Activated B cell treated with CpG ODN at 0.5 μM for 24 hours (primary cell): ENCODE data around the gene DAPK2. TPM values are rescaled to one million over a fixed set of nuclear protein-coding genes. Genes with fewer than 3 reads are reported as not detected.

Experiments used
- ATAC-seq: fragments of 200-7000 bp; cut with Tn5 transposase; one replicate; pipeline ENCODE4 v1.10.0; 2021; ENCODE audit warnings: low read depth, mild to moderate bottlenecking, moderate library complexity
- CTCF ChIA-PET: fragments of 350-600 bp; sonication (Branson Sonifier 250); formaldehyde crosslinking; loops from one replicate; lab custom pipeline; 2021; ENCODE audit warnings: antibody characterized with exemption; lab: Charles Lee
- POLR2A ChIA-PET: fragments of 350-600 bp; sonication (Branson Sonifier 250); formaldehyde crosslinking; loops from one replicate; lab custom pipeline; 2021; ENCODE audit warnings: antibody characterized with exemption; lab: Charles Lee
- DNase-seq: peaks from one replicate; pipeline ENCODE4 v3.0.0; 2022
- H3K27ac Mint-ChIP-seq: one replicate; pipeline ENCODE4 v1.8.0; 2020; ENCODE audit warnings: mixed read lengths
- H3K27me3 Mint-ChIP-seq: one replicate; pipeline ENCODE4 v1.8.0; 2021; ENCODE audit warnings: mixed read lengths
- H3K36me3 Mint-ChIP-seq: one replicate; pipeline ENCODE4 v1.8.0; 2021; ENCODE audit warnings: low read depth, mixed read lengths
- H3K4me1 Mint-ChIP-seq: one replicate; pipeline ENCODE4 v1.8.0; 2021; ENCODE audit warnings: mixed read lengths
- H3K4me3 Mint-ChIP-seq: one replicate; pipeline ENCODE4 v1.8.0; 2020; ENCODE audit warnings: mild to moderate bottlenecking, mixed read lengths
- H3K9me3 Mint-ChIP-seq: one replicate; pipeline ENCODE4 v1.8.0; 2020; ENCODE audit warnings: mixed read lengths
- CTCF ChIP-seq: fragments of 200-600 bp; IDR thresholded peaks from one replicate; pipeline ENCODE4 v1.8.0; 2022; ENCODE audit warnings: antibody characterized with exemption, mild to moderate bottlenecking
- intact Hi-C: fragments of 100-400 bp; cut with micrococcal nuclease; formaldehyde crosslinking; loops from one replicate; pipeline ENCODE4 v1.15.1; 2024
- total RNA-seq: library from RNA; stranded (reverse); gene quantifications from 2 replicates; pipeline ENCODE4 v1.2.3, GENCODE V29; 2022

Gene DAPK2
- total RNA-seq, 1 donor from 2014 or later: 4.3 TPM

GRCh38 chr15:64029110-64029509, 17.2 kb downstream of the DAPK2 start:
- no peak overlapping the region for H3K27ac Mint-ChIP-seq
- peaks cover 17% of the 10 kb centered on the region for H3K4me1 Mint-ChIP-seq
- intact Hi-C loops: no loop called here
- ChIA-PET CTCF (interaction anchor here (1.0 kb wide), 1 partner anchor 276 kb away, joined by 4 read pairs; no protein-coding TSS in a partner anchor), POLR2A (no interaction called here)
- no peak for TF ChIP-seq CTCF
- H3K36me3 Mint-ChIP-seq: no peaks in the 10 kb centered on the region
- H3K27me3 Mint-ChIP-seq: no peaks in the 10 kb centered on the region
- no peak overlapping the region for H3K4me3 Mint-ChIP-seq
- ATAC-seq (no peak), DNase-seq (no peak)
- H3K9me3 Mint-ChIP-seq: no peaks in the 10 kb centered on the region

DNA sequence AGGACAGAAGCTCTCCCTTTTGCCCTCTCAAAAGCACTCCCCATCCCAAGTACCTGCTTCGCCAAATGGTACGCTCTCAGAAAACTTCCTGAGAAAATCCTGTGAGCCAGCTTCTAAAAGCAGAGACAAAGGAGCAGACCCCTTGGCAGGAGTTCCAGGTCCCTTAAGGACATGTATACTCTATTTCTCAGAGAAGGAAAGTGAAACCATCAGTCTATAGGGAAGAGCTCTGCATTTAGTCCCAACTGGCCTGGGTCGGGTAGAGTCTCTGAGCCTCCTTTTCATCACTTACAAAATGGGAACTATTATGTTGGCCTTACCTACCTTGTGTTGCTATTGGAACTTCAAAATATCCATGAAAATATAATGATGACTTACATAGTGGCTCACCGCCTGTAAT, 19.7 kb downstream of the DAPK2 start:
- Mint-ChIP-seq H3K36me3 (no peaks in the 10 kb centered on the region), H3K27me3 (no peaks in the 10 kb centered on the region), H3K27ac (no peak overlapping the region), H3K9me3 (no peaks in the 10 kb centered on the region), H3K4me3 (no peak overlapping the region), H3K4me1 (peaks cover 10% of the 10 kb centered on the region)
- POLR2A ChIA-PET: interaction anchor here (0.7 kb wide), 1 partner anchor 168 kb away, joined by 3 read pairs; no protein-coding TSS in a partner anchor
- TF ChIP-seq CTCF: no peak
- intact Hi-C loops: no loop called here
- DNase-seq: no peak
- no peak for ATAC-seq
- CTCF ChIA-PET: interaction anchor here (1.1 kb wide), 1 partner anchor 16 kb away, joined by 4 read pairs; no protein-coding TSS in a partner anchor

DNA sequence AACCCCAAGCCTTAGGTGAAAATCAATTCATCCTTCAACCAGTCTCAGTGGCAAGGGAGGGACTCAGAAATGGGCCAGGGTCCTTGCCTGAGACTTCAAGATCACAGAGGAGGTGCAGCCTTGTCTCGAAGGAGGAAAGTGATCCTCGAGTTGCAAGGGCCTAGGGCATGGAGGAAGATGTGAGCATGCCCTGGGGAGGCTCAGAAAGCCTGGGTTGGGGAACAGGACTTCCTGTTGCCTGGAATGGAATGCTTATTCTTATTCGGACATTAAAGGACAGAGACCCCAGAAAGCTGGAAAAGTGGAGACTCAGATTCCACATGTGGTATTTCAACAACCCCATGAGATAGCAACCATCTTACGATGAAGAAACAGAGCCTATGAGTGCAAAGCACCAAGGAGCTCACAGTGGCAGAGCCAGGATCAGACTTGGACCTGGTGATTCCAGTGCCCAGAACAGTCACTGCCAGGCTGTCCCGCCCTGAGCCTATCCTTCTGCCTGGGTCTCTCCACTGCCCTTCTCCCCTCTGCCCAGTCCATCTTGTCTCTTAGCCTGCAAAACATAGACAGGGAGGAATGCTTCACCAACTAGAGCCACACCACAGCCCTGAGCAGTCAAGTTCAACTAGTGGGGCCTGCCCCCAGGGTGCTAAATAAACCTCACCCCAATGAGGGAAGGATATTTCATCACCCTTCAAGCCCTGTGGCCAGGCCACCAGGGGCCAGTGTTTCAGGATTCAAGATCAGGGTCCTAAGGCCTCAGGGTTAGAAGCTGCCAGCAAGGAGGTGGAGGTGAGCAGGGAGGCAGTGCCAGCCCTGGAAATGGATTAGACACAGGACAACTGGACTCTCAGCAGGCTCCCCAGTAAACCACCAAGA, 21.9 kb downstream of the DAPK2 start:
- no peak for ATAC-seq

GRCh38 chr15:64023220-64023619, 23.1 kb downstream of the DAPK2 start:
- ChIA-PET CTCF (interaction anchor here (1.2 kb wide), 1 partner anchor 23 kb away, joined by 3 read pairs; no protein-coding TSS in a partner anchor), POLR2A (no interaction called here)
- intact Hi-C loops: no loop called here
- no peaks in the 10 kb centered on the region for H3K36me3 Mint-ChIP-seq
- H3K27me3 Mint-ChIP-seq: no peaks in the 10 kb centered on the region
- peaks cover 6% of the 10 kb centered on the region for H3K9me3 Mint-ChIP-seq
- H3K4me3 Mint-ChIP-seq: no peak overlapping the region
- no peak for DNase-seq
- ATAC-seq: no peak
- no peak for TF ChIP-seq CTCF
- no peak overlapping the region for H3K27ac Mint-ChIP-seq
- H3K4me1 Mint-ChIP-seq: peaks cover 8% of the 10 kb centered on the region

More for the DNA sequence above, 21.9 kb downstream of the DAPK2 start:
- H3K4me3 Mint-ChIP-seq: no peak overlapping the region
- peaks cover 10% of the 10 kb centered on the region for H3K4me1 Mint-ChIP-seq
- H3K9me3 Mint-ChIP-seq: peaks cover 6% of the 10 kb centered on the region
- no peak overlapping the region for H3K27ac Mint-ChIP-seq
- no peaks in the 10 kb centered on the region for H3K27me3 Mint-ChIP-seq
- POLR2A ChIA-PET: no interaction called here
- intact Hi-C loops: no loop called here
- CTCF ChIA-PET: interaction anchor here (1.2 kb wide), 1 partner anchor 22 kb away, joined by 3 read pairs; no protein-coding TSS in a partner anchor
- no peak for TF ChIP-seq CTCF
- no peaks in the 10 kb centered on the region for H3K36me3 Mint-ChIP-seq
- no peak for DNase-seq

- H3K4me1 Mint-ChIP-seq: peaks cover 5% of the 10 kb centered on the region
- ChIA-PET POLR2A (no interaction called here), CTCF (no interaction called here)
- TF ChIP-seq CTCF: no peak
- no peaks in the 10 kb centered on the region for H3K27me3 Mint-ChIP-seq
- DNase-seq (no peak), ATAC-seq (no peak)
- intact Hi-C loops: no loop called here
- H3K36me3 Mint-ChIP-seq: no peaks in the 10 kb centered on the region
- peaks cover 6% of the 10 kb centered on the region for H3K9me3 Mint-ChIP-seq
- H3K27ac Mint-ChIP-seq: no peak overlapping the region
- H3K4me3 Mint-ChIP-seq: no peak overlapping the region
Observed at GRCh38 chr15:64022571-64022970, 23.7 kb downstream of the DAPK2 start.
